Endometrial microvascular endothelial cells (primary cell): ENCODE data around the gene GMDS. TPM values are rescaled to one million over a fixed set of nuclear protein-coding genes. Genes with fewer than 3 reads are reported as not detected.

Experiments used
- in situ Hi-C: cut with HindIII; loops from 2 replicates; pipeline ENCODE4 v1.10.0; 2017; ENCODE audit warnings: low sequenced_read_pairs, low pct_unique_long_range_greater_than_20kb; ENCODE audit errors: inconsistent ontology term
- total RNA-seq: library from RNA; depleted of rRNA; stranded (reverse); fragments of >200 nt; gene quantifications from one replicate; pipeline ENCODE4 v1.2.3, GENCODE V29; 2015; ENCODE audit errors: inconsistent ontology term

Gene GMDS
- total RNA-seq, 1 donor from 2014 or later: 7.4 TPM

- in situ Hi-C loops: no loop called here
Observed at GRCh38 chr6:1987640-1988039, 257.8 kb downstream of the GMDS start.

- in situ Hi-C loops: no loop called here
Observed at GRCh38 chr6:1986454-1987243, 258.8 kb downstream of the GMDS start.

GRCh38 chr6:1984346-1984994 is 260.9 kb downstream of the GMDS start:
- in situ Hi-C loops: no loop called here

- in situ Hi-C loops: no loop called here
Observed at GRCh38 chr6:1983850-1984249, 261.6 kb downstream of the GMDS start.

- in situ Hi-C loops: no loop called here
Observed at GRCh38 chr6:1972962-1973361, 272.4 kb downstream of the GMDS start.

- in situ Hi-C loops: no loop called here
Observed at GRCh38 chr6:1971612-1972011, 273.8 kb downstream of the GMDS start.

GRCh38 chr6:1970151-1970561 is 275.2 kb downstream of the GMDS start:
- in situ Hi-C loops: no loop called here

- in situ Hi-C loops: no loop called here
Observed at GRCh38 chr6:1966713-1967112, 278.7 kb downstream of the GMDS start.

- in situ Hi-C loops: no loop called here
Observed at GRCh38 chr6:1965596-1966224, 279.7 kb downstream of the GMDS start.

GRCh38 chr6:1963596-1963995 is 281.8 kb downstream of the GMDS start:
- in situ Hi-C loops: no loop called here

- in situ Hi-C loops: no loop called here
Observed at GRCh38 chr6:1962201-1962600, 283.2 kb downstream of the GMDS start.

GRCh38 chr6:1960486-1961142 is 284.8 kb downstream of the GMDS start:
- in situ Hi-C loops: no loop called here

GRCh38 chr6:1958257-1958656 is 287.1 kb downstream of the GMDS start:
- in situ Hi-C loops: no loop called here

GRCh38 chr6:1957746-1958145 is 287.7 kb downstream of the GMDS start:
- in situ Hi-C loops: no loop called here

- in situ Hi-C loops: no loop called here
Observed at GRCh38 chr6:1952740-1953360, 292.6 kb downstream of the GMDS start.

- in situ Hi-C loops: no loop called here
Observed at GRCh38 chr6:1950631-1951030, 294.8 kb downstream of the GMDS start.

GRCh38 chr6:1949538-1949937 is 295.9 kb downstream of the GMDS start:
- in situ Hi-C loops: no loop called here

GRCh38 chr6:1947922-1948321 is 297.5 kb downstream of the GMDS start:
- in situ Hi-C loops: no loop called here

- in situ Hi-C loops: no loop called here
Observed at GRCh38 chr6:1946583-1946982, 298.8 kb downstream of the GMDS start.
